ENCODE measurements around the gene CYRIA.

The CYRIA gene

GRCh38 chr2:16666449-16666801, 791 bp upstream of the CYRIA start:
- no peak for DNase-seq

- no peak for DNase-seq
Measured at GRCh38 chr2:16664809-16665747, 556 bp downstream of the CYRIA start.

GRCh38 chr2:16664052-16664731, 1.4 kb downstream of the CYRIA start:
- no peak for DNase-seq

GRCh38 chr2:16663121-16663905, 2.3 kb downstream of the CYRIA start:
- DNase-seq, result no peak

GRCh38 chr2:16661936-16662839, 3.4 kb downstream of the CYRIA start:
- no peak for DNase-seq

GRCh38 chr2:16661526-16661925, 4.1 kb downstream of the CYRIA start:
- no peak for DNase-seq

- DNase-seq, result no peak
Measured at GRCh38 chr2:16660556-16660955, 5.1 kb downstream of the CYRIA start.

GRCh38 chr2:16660114-16660513, 5.5 kb downstream of the CYRIA start:
- no peak for DNase-seq

- DNase-seq, result no peak
Measured at GRCh38 chr2:16658076-16658739, 7.4 kb downstream of the CYRIA start.

- DNase-seq, result no peak
Measured at GRCh38 chr2:16657671-16658070, 8.0 kb downstream of the CYRIA start.

- no peak for DNase-seq
Measured at GRCh38 chr2:16656784-16657391, 8.7 kb downstream of the CYRIA start.

- DNase-seq, result no peak
Measured at GRCh38 chr2:16655905-16656642, 9.6 kb downstream of the CYRIA start.

- no peak for DNase-seq
Measured at GRCh38 chr2:16655445-16655837, 10.2 kb downstream of the CYRIA start.

GRCh38 chr2:16654833-16655444, 10.7 kb downstream of the CYRIA start:
- DNase-seq, result no peak

- DNase-seq, result no peak
Measured at GRCh38 chr2:16653799-16654198, 11.8 kb downstream of the CYRIA start.

GRCh38 chr2:16653083-16653375, 12.6 kb downstream of the CYRIA start:
- DNase-seq, result no peak

GRCh38 chr2:16652296-16653082, 13.1 kb downstream of the CYRIA start:
- DNase-seq, result no peak

GRCh38 chr2:16650287-16651249, 15.1 kb downstream of the CYRIA start:
- no peak for DNase-seq
